H1 (cell line): Measurements from ENCODE around the gene MPHOSPH9. TPM values are rescaled to one million over a fixed set of nuclear protein-coding genes. Genes with fewer than 3 reads are reported as not detected.

Experiments
- EZH2 ChIP-seq: fragments of 200-600 bp; sonication (generic); IDR thresholded peaks from 2 replicates; pipeline ENCODE4 v1.7.1; 2012; ENCODE audit warnings: low read depth, mild to moderate bottlenecking, moderate library complexity, low read length, inconsistent platforms; ENCODE audit not compliant: severe bottlenecking
- JUN ChIP-seq: IDR thresholded peaks from 2 replicates; pipeline ENCODE4 v1.6.1; 2011; ENCODE audit warnings: low read depth, mild to moderate bottlenecking, improper control_type of control experiment, low read length
- SIX5 ChIP-seq: IDR thresholded peaks from 2 replicates; pipeline ENCODE4 v1.6.1; 2011; ENCODE audit warnings: mild to moderate bottlenecking, low read depth, low read length
- SRF ChIP-seq: IDR thresholded peaks from 2 replicates; pipeline ENCODE4 v1.6.1; 2011; ENCODE audit warnings: mild to moderate bottlenecking, low read depth, low read length, moderate library complexity
- SUZ12 ChIP-seq: fragments of 200-600 bp; sonication (generic); IDR thresholded peaks from 2 replicates; pipeline ENCODE4 v1.6.1; 2012; ENCODE audit warnings: mild to moderate bottlenecking, inconsistent platforms, low read length, moderate library complexity, mixed read lengths
- polyA plus RNA-seq, 7 experiments: library from polyadenylated mRNA; depleted of rRNA in 3 of 7; stranded (reverse) in 5 of 7; unstranded in 2 of 7; fragments of >200 nt in 5 of 7; fragments of 200-250 nt in 2 of 7; gene quantifications; 1 replicate in 5 of 7; 2 replicates in 1 of 7; 4 replicates in 1 of 7; pipeline versions ENCODE4 v1.2.1 to v1.2.3, GENCODE V29; 2011 to 2013; ENCODE audit warnings: missing spikeins in 2 of 7, mixed read lengths in 2 of 7
- total RNA-seq: library from RNA; stranded (reverse); fragmentation: NEBNext Ultra II Directional; extraction: Animal tissue kit (Norgen Biotek cat#: 25700); gene quantifications from 2 replicates; pipeline ENCODE4 v1.2.1, GENCODE V29; 2021
- TF ChIP-seq, protein P1 (sequence below), 3 experiments: IDR thresholded peaks; 1 replicate in 2 of 3; 2 replicates in 1 of 3; pipeline versions ENCODE4 v1.5.1 to v1.6.1; 2011; ENCODE audit warnings: low read length in 3 of 3, mild to moderate bottlenecking in 3 of 3, inconsistent platforms in 2 of 3, low read depth in 1 of 3, moderate library complexity in 1 of 3; ENCODE audit not compliant: insufficient read depth in 1 of 3; ENCODE audit errors: control extremely low read depth in 1 of 3

Gene MPHOSPH9
- total and polyA plus RNA-seq, 2 of the 8 experiments (the other 6 are each of a cell fraction or from before 2014, with no cell fraction given): 8.8 to 48.8 TPM

DNA sequence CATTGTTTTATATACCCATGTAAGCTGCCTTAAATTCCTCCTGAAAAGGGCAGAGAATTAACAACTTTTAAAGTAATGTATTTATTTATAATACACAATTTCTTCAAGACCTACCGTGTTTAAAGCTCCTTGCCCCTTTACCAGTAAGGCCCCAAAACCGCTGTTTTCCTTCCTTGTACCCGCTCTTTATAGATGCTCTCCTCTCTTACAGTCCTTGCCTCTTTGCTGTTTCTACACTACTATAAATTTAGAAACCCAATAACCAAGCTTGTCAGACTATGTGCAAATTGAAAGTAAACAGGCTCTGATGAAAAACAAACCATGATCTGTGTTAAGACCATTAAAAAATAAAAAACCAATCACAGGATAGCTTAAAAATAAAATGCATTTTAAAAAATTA, 3.9 kb downstream of the MPHOSPH9 start (continued):
- no peak for TF ChIP-seq EZH2
- TF ChIP-seq SIX5: no peak
- no peak for TF ChIP-seq SUZ12
- no peak for TF ChIP-seq SRF
- TF ChIP-seq JUN: no peak
- TF ChIP-seq, protein P1, sequence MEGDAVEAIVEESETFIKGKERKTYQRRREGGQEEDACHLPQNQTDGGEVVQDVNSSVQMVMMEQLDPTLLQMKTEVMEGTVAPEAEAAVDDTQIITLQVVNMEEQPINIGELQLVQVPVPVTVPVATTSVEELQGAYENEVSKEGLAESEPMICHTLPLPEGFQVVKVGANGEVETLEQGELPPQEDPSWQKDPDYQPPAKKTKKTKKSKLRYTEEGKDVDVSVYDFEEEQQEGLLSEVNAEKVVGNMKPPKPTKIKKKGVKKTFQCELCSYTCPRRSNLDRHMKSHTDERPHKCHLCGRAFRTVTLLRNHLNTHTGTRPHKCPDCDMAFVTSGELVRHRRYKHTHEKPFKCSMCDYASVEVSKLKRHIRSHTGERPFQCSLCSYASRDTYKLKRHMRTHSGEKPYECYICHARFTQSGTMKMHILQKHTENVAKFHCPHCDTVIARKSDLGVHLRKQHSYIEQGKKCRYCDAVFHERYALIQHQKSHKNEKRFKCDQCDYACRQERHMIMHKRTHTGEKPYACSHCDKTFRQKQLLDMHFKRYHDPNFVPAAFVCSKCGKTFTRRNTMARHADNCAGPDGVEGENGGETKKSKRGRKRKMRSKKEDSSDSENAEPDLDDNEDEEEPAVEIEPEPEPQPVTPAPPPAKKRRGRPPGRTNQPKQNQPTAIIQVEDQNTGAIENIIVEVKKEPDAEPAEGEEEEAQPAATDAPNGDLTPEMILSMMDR (IDR thresholded peaks at IDR 0.05; ENCODE audit: control extremely low read depth in 1 of 3, insufficient read depth in 1 of 3, low read depth in 1 of 3, low read length in 3 of 3): no peak
